Naive B cell (primary cell): ENCODE measurements around the gene TNRC6C. TPM values are rescaled to one million over a fixed set of nuclear protein-coding genes. Genes with fewer than 3 reads are reported as not detected.

Experiments
- ATAC-seq, 2 donors: fragments of 150-1000 bp; cut with Tn5 transposase; 2 replicates each; pipeline ENCODE4 v1.10.0; 2021; ENCODE audit warnings: low read depth in 2 of 2, mild to moderate bottlenecking in 2 of 2, moderate library complexity in 2 of 2
- DNase-seq: peaks from one replicate; pipeline ENCODE4 v3.0.0; 2022
- H3K27ac Mint-ChIP-seq, 6 donors: one replicate each; pipeline ENCODE4 v1.8.0; 2020 to 2022; ENCODE audit warnings: mild to moderate bottlenecking in 6 of 6, mixed read lengths in 6 of 6, moderate library complexity in 5 of 6, inconsistent platforms in 2 of 6
- H3K27me3 Mint-ChIP-seq, 3 donors: one replicate each; pipeline ENCODE4 v1.8.0; 2021 to 2022; ENCODE audit warnings: mixed read lengths in 3 of 3, mild to moderate bottlenecking in 1 of 3
- H3K36me3 Mint-ChIP-seq, 2 donors: one replicate each; pipeline ENCODE4 v1.8.0; 2020 to 2022; ENCODE audit warnings: mixed read lengths in 2 of 2, inconsistent platforms in 1 of 2, mild to moderate bottlenecking in 1 of 2
- H3K4me1 Mint-ChIP-seq, 3 donors: one replicate each; pipeline ENCODE4 v1.8.0; 2020 to 2022; ENCODE audit warnings: mixed read lengths in 3 of 3, inconsistent platforms in 1 of 3, mild to moderate bottlenecking in 1 of 3, moderate library complexity in 1 of 3
- H3K4me3 Mint-ChIP-seq, 8 donors: one replicate each; pipeline ENCODE4 v1.8.0; 2020 to 2022; ENCODE audit warnings: mild to moderate bottlenecking in 8 of 8, mixed read lengths in 8 of 8, moderate library complexity in 8 of 8, inconsistent platforms in 2 of 8
- H3K9me3 Mint-ChIP-seq, 7 donors: one replicate each; pipeline ENCODE4 v1.8.0; 2020 to 2022; ENCODE audit warnings: mixed read lengths in 7 of 7, mild to moderate bottlenecking in 5 of 7, inconsistent platforms in 2 of 7, moderate library complexity in 1 of 7
- polyA plus RNA-seq, 6 donors: library from polyadenylated mRNA; unstranded; fragments of 300-500 nt; fragmentation: Illumina TruSeq; gene quantifications; one replicate each; pipeline ENCODE4 v1.2.3, GENCODE V29; 2021; ENCODE audit warnings: low read depth in 6 of 6

TNRC6C gene
- polyA plus RNA-seq, 6 donors from 2014 or later = 1.2 to 5.5 (median 2.0) TPM; not detected in 1

DNA sequence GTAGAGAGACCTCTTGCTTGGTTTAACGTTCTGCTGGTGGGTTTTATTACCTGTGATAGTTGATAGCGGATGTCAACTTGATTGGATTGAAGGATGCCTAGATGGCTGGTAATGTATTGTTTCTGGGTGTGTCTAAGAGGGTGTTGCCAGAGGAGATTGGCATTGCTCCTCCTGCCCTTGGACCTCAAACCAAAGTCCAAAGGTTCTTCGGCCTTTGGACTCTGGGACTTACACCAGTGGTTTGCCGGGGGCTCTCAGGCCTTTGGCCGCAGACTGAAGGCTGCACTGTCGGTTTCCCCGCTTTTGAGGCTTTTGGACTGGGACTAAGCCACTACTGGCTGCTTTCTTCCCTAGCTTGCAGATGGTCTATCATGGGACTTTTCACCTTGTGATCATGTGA, 17.5 kb upstream of the TNRC6C start:
- H3K4me3 Mint-ChIP-seq = no peak overlapping the region

DNA sequence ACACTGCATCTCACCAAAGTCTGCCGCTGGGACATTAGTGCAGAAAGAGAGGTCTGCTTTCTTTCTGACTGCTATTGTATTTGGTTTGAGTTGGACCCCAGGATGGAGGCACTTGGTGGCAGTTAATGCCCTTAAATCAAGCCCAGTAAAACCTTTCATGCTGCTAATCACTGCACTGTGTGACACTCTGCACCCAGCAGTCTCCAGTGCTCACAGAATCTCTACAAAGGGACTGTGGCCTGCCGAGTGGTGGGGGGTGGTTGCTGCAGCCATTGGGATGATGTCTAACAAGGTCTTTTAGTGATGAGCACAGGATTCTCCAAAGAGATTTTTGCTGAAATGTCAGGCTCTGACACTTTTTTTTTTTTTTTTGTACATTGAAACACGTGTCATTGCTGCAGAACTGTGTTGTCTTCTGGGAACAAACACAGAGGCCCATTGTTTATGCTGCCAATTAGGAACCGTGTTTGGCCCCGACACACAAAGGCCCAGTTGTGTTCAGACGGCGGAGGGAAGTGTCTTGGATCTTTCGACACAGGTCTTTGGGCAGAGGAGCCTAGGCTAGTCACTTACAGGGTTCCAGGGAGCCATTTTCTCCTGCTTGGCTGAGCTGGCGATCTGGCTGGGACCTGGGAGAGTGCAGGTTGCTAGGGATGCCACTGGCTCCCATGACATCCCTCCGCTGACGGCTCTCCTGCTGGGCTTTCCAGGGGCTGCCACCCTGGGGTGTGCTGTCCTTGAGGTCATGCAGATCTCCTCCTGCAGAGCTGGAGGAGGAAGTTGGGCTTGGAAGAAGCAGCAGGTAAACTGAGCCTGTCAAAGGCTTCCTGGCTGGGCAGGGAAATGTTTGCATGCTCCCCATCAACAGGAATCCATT, 16.2 kb upstream of the TNRC6C start:
- ATAC-seq = no peak
- no peak for DNase-seq

More for the DNA sequence above, 17.5 kb upstream of the TNRC6C start:
- H3K4me1 Mint-ChIP-seq = peaks cover 0 to 7% (median 0%) of the 10 kb centered on the region in 3 donors
- H3K36me3 Mint-ChIP-seq = no peaks in the 10 kb centered on the region
- ATAC-seq (no peak), DNase-seq (no peak)
- H3K27ac Mint-ChIP-seq = no peak overlapping the region
- H3K9me3 Mint-ChIP-seq = peaks cover 0 to 2% (median 0%) of the 10 kb centered on the region in 7 donors
- H3K27me3 Mint-ChIP-seq = peaks cover 36 to 76% (median 56%) of the 10 kb centered on the region in 3 donors

DNA sequence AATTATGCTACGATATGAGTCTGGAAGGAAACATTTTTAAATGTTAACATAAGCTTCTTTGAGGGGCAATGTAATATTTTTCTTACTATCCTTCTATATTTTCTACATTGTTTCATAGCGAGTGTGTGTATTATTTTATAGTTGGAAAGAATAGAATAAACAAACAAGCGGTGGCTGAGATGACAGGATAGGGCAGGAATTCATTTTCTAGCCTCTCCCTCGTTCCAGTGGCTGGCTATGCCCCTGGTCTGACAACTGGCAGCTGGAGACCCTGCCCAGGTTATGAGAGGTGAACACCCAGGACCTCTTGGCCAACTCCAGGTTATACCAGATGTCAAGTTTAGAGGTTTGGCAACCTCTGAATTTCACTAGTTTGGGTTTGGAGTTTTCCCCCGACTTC, 14.5 kb upstream of the TNRC6C start:
- Mint-ChIP-seq H3K27me3 (peaks cover 44 to 74% (median 64%) of the 10 kb centered on the region in 3 donors), H3K4me3 (peak overlapping the region in 1 of 8 donors; percentile 37), H3K4me1 (peaks cover 0 to 7% (median 0%) of the 10 kb centered on the region in 3 donors), H3K9me3 (peaks cover 0 to 10% (median 1%) of the 10 kb centered on the region in 7 donors), H3K27ac (no peak overlapping the region), H3K36me3 (no peaks in the 10 kb centered on the region)
- ATAC-seq (no peak), DNase-seq (no peak)

More for the DNA sequence above, 16.2 kb upstream of the TNRC6C start:
- H3K36me3 Mint-ChIP-seq = no peaks in the 10 kb centered on the region
- peaks cover 40 to 76% (median 56%) of the 10 kb centered on the region in 3 donors for H3K27me3 Mint-ChIP-seq
- peaks cover 0 to 7% (median 0%) of the 10 kb centered on the region in 3 donors for H3K4me1 Mint-ChIP-seq
- no peak overlapping the region for H3K27ac Mint-ChIP-seq
- peaks cover 0 to 3% (median 0%) of the 10 kb centered on the region in 7 donors for H3K9me3 Mint-ChIP-seq
- H3K4me3 Mint-ChIP-seq = no peak overlapping the region

DNA sequence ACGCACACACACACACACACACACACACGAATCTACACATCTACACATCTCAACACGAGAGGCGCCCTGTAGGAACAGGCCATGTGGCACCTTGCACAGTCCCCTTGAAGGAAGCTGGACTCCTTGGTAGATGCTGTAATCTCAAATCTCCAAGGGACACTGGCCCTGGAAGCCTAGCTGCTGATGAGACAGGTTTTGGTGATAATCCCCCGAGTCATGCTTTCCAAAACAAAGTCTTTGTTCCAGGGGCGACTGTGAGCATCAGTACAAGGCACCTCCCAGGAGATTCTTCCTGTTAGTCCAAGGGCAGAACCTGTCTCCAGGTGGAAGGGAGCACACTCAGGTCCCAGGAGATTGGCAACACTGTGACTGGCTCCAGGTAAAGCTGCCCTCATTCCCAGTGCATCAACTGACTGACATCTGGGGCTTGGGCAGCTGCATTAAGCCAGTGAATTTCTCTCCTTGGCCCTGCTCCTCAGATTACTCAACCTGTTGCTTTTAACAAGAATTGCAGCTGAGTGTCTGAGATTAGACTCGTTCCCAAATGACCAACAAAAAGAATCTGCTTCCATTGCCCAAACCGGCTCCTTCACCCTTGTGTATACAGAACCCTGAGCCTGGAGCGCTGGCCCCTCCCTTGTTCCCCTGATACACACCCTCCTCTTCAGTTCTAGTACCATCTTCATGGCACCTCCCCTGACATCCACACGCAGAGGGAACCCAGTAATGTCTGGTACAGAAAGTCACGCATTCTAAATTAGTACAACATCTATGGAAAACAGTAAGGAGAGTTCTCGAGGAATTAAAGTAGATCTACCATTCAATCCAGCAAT, 13.9 kb upstream of the TNRC6C start:
- no peak overlapping the region for H3K27ac Mint-ChIP-seq

DNA sequence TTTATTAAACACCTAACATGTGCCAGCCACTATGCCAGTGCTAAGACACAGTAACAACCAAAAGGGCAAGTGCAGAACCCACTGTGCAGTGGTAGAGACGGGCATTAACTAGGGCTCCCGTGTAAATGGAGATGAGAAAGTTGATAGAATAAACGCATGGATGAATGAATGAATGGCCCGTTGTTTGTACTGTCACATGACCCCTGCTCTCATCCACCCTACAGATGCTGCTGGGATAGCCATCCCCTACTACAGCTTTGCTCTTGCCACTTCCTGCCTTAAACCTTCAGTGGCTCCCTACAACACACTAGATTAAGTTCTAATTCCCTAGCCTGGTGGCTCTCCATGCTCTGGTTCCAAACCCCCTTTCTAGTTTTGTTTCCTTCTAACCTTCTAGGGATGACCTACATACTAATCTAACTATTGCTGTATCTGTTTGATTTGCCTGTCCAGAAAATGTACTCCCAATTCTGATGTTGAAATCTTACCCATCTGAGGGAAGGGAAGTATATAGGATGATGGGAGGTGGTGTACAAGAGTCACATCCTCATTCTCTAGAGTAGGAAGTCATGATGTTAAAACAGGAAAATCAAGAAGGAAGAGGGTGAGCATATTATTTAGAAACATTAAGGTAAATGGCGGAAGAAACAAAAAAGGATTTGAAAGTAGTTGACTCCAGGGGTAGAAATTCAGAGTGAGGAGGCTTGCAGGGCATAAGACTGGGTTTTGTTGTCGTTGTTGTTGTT, 11.4 kb upstream of the TNRC6C start:
- Mint-ChIP-seq H3K4me1 (peaks cover 0 to 3% (median 0%) of the 10 kb centered on the region in 3 donors), H3K4me3 (no peak overlapping the region), H3K27ac (no peak overlapping the region), H3K36me3 (no peaks in the 10 kb centered on the region), H3K27me3 (peaks cover 50 to 91% (median 72%) of the 10 kb centered on the region in 3 donors), H3K9me3 (peaks cover 0 to 10% (median 2%) of the 10 kb centered on the region in 7 donors)
- DNase-seq (no peak), ATAC-seq (no peak)

More for the DNA sequence above, 13.9 kb upstream of the TNRC6C start:
- Mint-ChIP-seq H3K36me3 (no peaks in the 10 kb centered on the region), H3K9me3 (peaks cover 0 to 10% (median 1%) of the 10 kb centered on the region in 7 donors), H3K4me1 (peaks cover 0 to 7% (median 0%) of the 10 kb centered on the region in 3 donors), H3K27me3 (peaks cover 44 to 81% (median 70%) of the 10 kb centered on the region in 3 donors), H3K4me3 (peak overlapping the region in 1 of 8 donors; percentile 37)
- ATAC-seq (no peak), DNase-seq (no peak)

DNA sequence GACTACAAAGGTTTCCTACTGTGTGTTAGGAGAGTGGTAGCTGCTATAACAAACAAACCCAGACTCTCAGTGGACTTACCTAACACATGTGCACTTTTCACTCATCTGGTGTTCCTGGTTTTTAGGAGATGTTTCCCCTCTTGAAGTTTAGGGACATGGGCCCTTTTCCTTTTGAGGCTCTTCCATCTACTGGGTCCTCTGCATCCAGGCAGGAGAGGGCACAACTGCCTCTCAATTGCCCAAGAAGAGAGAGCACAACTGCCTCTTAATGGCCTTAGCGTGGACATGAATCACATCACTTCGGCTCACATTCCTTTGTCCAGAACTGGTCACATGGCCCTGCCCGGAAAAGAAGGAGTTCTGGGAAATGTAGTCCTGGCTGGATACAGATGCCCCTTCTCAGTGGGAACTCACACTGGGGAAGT, 9.8 kb upstream of the TNRC6C start:
- Mint-ChIP-seq H3K27ac (peak overlapping the region in 1 of 6 donors; percentile 58), H3K9me3 (peaks cover 0 to 10% (median 2%) of the 10 kb centered on the region in 7 donors), H3K4me3 (no peak overlapping the region), H3K4me1 (peaks cover 0 to 3% (median 0%) of the 10 kb centered on the region in 3 donors), H3K27me3 (peaks cover 57 to 94% (median 85%) of the 10 kb centered on the region in 3 donors), H3K36me3 (no peaks in the 10 kb centered on the region)
- DNase-seq = no peak
- no peak for ATAC-seq

DNA sequence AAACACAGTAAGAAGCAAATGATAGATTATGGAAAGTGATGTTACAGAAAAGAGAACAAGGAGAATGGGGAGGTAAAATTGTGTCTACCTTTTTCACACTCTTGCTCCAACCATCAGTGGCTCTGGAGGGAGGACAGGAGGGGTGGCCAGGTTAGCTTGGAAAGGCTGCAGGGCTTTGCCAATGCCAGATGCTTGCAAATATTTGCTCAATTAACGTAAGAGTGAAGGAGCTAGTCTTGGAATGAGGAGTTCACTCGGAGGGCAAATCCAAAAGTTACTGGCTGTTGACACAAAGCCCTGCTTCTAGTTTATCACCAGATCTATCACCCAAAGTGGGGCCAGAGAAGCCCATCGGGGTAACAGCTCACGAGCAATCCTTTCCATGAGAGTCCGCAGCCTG, 7.4 kb upstream of the TNRC6C start:
- H3K27me3 Mint-ChIP-seq = peaks cover 57 to 74% (median 73%) of the 10 kb centered on the region in 3 donors
- H3K4me3 Mint-ChIP-seq = no peak overlapping the region
- peaks cover 0 to 10% (median 2%) of the 10 kb centered on the region in 7 donors for H3K9me3 Mint-ChIP-seq

DNA sequence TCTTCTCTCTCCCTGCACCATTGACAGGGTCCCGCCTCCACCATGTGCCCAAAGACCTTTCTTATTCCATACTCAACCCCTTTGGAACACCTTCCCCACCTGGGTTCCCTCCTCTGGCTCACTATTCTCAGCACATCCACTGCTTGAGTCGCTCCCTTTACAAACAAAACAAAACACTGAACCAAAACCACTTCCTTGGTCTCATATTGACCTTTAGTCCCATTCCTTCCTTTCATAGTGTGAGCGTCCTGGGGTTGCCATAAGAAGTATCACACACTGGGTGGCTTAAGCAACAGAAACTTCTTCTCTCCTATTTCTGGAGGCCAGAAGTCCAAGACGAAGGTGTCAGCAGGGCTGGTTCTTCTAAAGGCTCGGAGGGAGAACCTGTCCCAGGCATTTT, 6.1 kb upstream of the TNRC6C start:
- peaks cover 4 to 11% (median 8%) of the 10 kb centered on the region in 3 donors for H3K4me1 Mint-ChIP-seq

More for the DNA sequence above, 7.4 kb upstream of the TNRC6C start:
- Mint-ChIP-seq H3K4me1 (peaks cover 0 to 4% (median 0%) of the 10 kb centered on the region in 3 donors), H3K27ac (no peak overlapping the region), H3K36me3 (no peaks in the 10 kb centered on the region)
- ATAC-seq (no peak), DNase-seq (no peak)

DNA sequence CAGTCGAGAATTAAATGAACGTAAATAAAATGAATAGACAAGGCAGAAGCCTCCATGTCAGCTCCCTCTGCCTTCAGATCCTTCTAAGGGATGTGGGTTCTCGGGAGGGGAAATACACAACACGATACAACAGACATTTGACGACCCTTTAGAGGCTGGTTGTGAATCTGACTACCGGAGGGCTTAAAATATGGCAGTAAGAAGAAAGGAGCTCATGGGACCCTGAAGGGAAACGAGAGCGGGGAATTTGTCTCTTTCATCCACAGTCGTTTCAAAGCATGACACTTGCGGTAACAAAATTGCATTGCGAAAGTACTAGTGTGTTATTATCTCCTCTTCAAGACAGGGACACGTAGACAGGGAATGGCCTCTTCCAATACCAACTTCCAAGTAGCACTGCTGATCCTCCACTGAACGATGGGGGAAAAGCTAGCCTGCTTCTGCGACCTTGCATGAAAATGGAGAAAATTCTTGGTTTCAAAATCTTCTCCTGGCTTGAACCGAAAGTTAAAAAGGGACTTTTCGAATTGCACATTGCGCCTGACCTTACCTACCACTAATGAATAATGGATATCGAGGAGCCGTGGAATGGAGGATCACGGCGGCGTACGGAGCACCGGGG, 1.2 kb upstream of the TNRC6C start:
- no peak for DNase-seq
- peaks cover 33 to 39% (median 33%) of the 10 kb centered on the region in 3 donors for H3K4me1 Mint-ChIP-seq
- peak overlapping the region; percentile 74 to 98 (median 96) for H3K27ac Mint-ChIP-seq
- peak overlapping the region; percentile 86 to 100 (median 94) for H3K4me3 Mint-ChIP-seq
- H3K36me3 Mint-ChIP-seq = peaks cover 0 to under 1% of the 10 kb centered on the region in 2 donors
- ATAC-seq = no peak
- H3K9me3 Mint-ChIP-seq = no peaks in the 10 kb centered on the region
- H3K27me3 Mint-ChIP-seq = peaks cover 16 to 23% (median 19%) of the 10 kb centered on the region in 3 donors

More for the DNA sequence above, 6.1 kb upstream of the TNRC6C start:
- ATAC-seq = no peak
- Mint-ChIP-seq H3K36me3 (no peaks in the 10 kb centered on the region), H3K27me3 (peaks cover 47 to 62% (median 60%) of the 10 kb centered on the region in 3 donors), H3K27ac (peak overlapping the region in 1 of 6 donors; percentile 40), H3K9me3 (peaks cover 0 to 8% (median 1%) of the 10 kb centered on the region in 7 donors), H3K4me3 (no peak overlapping the region)
- DNase-seq = no peak

DNA sequence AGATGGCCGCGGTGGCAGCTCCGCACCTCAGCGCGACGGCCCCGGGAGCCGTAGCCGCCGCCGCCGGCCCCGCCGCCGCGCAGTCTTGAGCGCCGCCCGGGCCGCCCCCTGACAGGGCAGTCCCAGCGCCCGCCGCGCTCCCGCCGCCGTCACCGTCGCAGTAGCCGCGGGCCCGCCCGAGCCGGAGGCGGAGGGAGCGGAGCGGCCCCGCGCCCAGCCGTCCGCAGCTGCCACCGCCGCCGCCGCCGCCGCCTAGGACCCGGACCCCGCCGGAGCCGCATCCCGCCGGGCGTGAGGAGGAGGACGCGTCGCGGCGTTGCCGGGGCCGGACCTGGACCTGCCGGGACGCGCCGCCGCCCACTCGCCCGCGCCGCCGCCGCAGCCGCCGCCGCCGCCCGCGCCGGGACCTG, 218 bp downstream of the TNRC6C start:
- Mint-ChIP-seq H3K4me3 (peak overlapping the region in 4 of 8 donors; percentile 86 to 93 (median 91)), H3K27me3 (peaks cover 2 to 9% (median 6%) of the 10 kb centered on the region in 3 donors), H3K4me1 (peaks cover 40 to 50% (median 42%) of the 10 kb centered on the region in 3 donors), H3K36me3 (peaks cover 0 to 6% of the 10 kb centered on the region in 2 donors), H3K9me3 (no peaks in the 10 kb centered on the region), H3K27ac (peak overlapping the region in 3 of 6 donors; percentile 86 to 98 (median 97))
- DNase-seq = no peak
- peak; percentile 2 to 4 for ATAC-seq

DNA sequence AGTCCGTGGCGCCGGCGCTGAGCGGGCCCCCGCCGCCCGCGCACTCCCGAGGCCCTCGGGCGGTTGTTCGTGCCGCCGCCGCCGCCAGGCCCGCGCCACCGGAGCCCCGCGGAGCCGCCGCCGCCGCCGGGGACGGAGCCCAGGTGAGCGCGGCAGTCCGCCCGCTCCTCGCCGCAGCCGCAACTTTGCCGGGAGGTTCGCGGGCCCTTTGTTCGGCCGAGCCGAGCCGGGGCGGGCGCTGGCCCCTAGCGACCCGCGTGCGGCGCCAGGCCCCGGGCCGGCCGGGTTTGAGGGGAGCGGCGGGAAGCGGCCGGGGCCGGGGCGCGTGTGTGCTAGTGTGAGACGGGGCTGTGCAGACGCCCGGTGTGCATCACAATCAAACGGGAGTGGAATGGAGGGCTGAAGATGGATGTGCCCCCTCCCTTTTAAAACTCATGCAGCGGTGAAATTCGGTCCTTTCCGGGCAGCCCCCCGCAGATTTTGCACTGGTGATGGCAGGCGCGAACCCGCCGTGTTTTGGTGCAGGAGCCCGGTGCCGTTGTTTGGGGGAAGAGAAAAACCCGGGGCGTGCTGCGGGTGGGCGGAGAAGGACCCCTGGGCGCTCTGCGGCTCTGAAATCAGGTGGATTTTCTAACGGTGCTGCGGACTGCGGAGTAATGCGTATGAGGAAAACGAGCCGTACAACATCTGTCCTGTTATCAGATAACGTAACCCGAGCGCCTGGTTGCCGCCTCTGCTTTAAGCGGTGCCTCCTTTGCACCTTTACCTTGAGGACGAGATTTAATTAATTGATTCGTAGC, 823 bp downstream of the TNRC6C start:
- no peak for ATAC-seq
- H3K9me3 Mint-ChIP-seq = no peaks in the 10 kb centered on the region
- H3K36me3 Mint-ChIP-seq = peaks cover 0 to 6% of the 10 kb centered on the region in 2 donors
- H3K27ac Mint-ChIP-seq = peak overlapping the region; percentile 55 to 95 (median 88)
- DNase-seq = peak; percentile 29
- peak overlapping the region; percentile 85 to 97 (median 94) for H3K4me3 Mint-ChIP-seq
- peaks cover 0 to 3% (median 3%) of the 10 kb centered on the region in 3 donors for H3K27me3 Mint-ChIP-seq
- peaks cover 46 to 55% (median 48%) of the 10 kb centered on the region in 3 donors for H3K4me1 Mint-ChIP-seq
